GM21423 (cell line): Measurements from ENCODE around the gene CHRDL2.

ENCODE experiments used
- ATAC-seq: cut with Tn5 transposase; IDR thresholded peaks from one replicate; pipeline ENCODE4 v1.9.1; 2021; ENCODE audit warnings: mild to moderate bottlenecking, moderate library complexity; ENCODE audit not compliant: unreplicated experiment

The CHRDL2 gene

DNA sequence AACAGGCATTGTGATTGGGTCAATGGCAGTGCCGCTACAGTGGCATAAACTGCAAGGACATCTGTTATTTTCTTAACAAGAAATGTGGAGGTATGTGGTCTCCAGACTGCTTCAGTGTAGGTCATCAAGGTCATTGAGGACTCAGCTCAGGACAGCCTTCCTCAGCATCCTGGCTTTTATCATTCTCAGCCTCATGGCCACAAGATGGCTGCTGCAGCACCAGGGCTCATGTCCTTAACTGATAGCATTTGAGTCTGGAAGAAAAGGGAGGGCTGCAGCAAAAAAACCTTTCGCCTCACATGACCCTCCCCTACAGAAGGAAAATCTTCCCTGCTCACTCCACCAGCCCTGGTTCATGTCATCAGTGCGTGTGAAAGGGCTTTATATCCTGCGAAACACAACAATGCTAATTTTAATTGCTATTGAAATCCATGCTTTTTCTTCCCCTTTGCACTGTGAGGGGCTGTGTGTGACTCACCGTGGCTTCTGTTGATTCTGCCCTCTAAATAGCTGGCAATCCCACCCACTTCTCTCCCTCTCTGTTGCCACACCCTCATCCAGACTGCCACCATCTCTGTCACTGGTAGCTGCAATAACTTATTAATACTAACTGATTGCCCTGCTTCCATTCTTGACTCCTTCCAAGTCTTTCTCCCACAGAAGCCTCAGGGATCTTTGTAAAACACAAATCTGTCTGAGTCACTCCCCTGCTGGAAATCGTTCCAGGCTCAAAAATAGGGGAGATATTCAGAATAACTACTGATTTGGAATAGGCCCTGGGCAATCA, 43.8 kb downstream of the CHRDL2 start:
- ATAC-seq, result no peak

DNA sequence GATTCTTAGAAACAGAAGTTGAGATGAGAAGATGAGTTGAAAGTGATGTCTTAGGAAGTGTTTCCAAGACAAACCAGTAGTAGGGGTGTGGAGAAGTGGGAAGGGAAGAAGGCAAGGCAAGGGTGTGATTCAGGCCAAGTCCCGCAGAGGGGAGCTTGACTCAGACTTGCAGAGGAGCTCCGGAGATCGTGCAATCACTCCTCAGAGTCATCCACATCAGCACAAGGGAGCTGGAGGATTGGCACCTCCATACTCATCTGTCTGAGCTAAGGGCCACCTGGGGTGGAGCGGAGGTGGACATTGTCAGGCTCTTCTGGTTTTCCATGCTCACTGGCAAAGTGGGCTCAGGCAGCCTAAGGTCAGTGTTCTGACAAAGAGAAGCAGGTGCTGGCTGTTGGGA, 44.4 kb downstream of the CHRDL2 start:
- no peak for ATAC-seq

DNA sequence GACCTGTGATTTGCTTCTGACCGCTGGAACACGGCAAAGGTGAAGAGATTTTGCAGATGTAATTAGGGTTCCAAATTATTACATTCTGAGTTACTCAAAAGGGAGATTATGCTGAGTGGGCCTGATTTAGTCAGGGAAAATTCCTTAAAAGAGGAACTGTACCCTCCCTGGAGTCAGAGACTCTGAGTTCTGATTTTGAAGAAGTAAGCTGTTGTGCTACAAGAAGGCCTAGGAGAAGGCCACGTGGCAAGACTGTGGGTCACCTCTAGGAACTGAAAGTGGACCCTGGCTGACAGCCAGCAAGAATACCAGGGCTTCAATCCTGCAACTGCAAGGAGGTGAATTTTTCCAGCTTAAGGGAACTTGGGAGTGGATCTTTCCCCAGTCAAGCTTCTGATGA, 45.3 kb downstream of the CHRDL2 start:
- ATAC-seq, result no peak

DNA sequence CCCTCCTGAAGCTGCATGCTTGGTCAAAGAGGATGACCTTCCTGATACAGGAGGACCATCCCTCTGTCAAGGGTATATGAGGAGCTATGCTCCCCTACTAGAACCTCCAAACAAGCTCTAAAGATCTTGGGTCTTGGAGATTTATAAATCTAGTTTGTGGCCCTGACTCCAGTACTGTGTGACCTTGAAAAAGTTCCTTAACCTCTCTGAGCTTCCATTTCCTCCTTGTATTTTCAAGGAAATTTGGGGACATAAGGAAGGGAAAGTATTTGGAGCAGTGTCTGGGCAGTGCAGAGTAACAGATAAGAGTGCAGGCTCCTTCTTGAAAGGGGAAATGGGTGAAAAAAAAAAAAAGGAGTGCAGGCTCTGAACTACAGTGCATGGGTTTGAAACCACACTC, 45.9 kb downstream of the CHRDL2 start:
- no peak for ATAC-seq

DNA sequence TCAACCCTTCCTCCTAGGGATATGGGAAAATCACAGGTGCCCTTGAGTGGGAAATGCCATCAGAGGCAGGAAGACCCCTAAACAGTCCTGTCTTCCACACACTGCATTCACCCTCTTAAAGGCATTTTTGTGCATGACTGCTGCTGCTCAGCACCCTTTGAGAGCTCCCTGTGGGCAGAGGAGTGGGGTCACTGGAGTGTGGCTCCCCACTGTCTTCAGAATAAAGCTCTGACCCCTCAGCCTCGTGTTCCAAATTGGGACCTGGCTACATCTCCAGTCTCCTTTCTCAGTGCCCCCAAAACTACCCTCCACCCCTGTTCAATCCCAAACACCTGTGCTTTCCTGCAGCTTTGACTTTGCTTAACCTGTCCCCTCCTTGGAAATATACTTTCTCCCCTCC, 46.6 kb downstream of the CHRDL2 start:
- ATAC-seq, result no peak

DNA sequence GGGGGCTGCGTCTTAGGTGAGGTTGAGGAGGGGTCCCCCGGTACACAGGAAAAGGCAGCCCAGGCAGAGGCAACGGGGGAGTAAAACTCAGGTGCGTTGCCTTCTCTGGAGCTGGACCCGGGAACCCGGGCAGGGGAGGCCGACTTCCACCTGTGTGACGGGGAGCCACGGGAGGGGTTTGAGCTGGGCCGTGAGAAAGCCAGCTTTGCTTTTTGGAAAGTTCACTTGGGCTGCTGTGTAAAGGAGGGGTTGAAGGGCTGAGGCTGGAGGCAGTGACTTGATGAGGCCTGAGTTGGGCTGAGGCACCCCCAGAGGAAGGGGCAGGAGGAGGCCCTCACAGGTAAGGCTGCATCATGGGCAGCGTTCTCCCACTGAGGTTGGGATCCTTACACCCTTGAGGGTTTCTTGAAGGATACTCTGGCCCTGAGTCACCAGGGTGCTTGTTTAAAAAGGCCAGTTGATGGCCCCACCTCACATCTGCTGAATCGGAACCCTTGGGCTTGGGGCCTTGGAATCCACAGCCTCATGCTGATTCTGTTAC, 47.2 kb downstream of the CHRDL2 start:
- no peak for ATAC-seq

DNA sequence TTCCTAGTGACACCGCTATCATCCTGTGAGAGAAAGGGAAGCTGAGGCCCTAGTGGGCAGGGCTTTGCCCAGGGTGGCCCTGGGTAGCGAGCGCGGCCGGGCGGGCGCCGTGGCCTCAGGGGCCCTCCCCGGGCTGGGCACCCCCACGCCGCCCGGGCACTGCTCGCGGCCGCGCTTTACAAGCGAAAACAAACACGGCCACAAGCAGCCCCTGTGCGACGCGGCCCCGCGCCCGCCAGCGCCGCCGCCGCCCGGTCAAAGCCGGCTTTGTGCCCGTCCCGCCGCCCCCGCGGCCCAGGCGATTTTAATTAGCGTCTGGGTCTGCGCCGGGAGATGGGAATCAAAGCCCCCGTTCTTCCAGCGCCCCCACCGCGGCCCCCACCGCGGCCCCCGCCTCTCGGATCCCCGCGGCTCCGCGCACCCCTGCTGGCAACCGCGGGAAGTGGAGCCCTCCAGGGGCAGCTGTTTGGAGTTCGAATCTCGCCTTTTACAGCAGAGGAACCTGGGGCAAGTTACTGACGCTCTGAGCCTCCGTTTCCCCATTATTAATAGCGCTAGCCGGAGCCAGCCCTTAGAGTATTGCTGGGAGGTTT, 47.9 kb downstream of the CHRDL2 start:
- ATAC-seq, result no peak

DNA sequence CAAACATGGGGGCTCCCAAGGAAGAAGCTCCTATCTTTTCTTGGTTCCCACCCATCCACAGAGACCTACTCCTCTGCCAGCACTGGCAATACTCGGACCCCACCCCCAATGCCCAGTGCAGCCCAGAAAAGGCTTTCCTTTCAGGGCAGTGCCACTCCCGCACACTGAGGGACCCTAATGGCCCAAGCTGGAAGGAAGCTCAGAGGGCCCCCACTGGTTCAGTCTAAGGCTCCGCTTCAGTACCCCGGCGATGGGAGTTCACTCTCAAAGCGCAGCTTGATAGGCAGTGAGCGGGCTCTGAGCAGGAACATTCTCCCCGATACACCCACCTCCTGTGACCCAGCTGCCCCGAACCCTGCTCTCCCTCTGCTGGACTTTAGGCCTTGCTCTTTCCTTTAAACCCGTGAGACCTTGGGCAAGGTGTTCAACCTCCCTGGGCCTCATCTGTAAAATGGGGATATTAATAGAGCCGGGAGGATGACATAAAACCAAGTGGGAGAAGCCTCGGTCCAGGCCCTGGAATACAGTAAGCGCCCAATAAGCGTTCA, 48.4 kb downstream of the CHRDL2 start:
- ATAC-seq, result no peak

DNA sequence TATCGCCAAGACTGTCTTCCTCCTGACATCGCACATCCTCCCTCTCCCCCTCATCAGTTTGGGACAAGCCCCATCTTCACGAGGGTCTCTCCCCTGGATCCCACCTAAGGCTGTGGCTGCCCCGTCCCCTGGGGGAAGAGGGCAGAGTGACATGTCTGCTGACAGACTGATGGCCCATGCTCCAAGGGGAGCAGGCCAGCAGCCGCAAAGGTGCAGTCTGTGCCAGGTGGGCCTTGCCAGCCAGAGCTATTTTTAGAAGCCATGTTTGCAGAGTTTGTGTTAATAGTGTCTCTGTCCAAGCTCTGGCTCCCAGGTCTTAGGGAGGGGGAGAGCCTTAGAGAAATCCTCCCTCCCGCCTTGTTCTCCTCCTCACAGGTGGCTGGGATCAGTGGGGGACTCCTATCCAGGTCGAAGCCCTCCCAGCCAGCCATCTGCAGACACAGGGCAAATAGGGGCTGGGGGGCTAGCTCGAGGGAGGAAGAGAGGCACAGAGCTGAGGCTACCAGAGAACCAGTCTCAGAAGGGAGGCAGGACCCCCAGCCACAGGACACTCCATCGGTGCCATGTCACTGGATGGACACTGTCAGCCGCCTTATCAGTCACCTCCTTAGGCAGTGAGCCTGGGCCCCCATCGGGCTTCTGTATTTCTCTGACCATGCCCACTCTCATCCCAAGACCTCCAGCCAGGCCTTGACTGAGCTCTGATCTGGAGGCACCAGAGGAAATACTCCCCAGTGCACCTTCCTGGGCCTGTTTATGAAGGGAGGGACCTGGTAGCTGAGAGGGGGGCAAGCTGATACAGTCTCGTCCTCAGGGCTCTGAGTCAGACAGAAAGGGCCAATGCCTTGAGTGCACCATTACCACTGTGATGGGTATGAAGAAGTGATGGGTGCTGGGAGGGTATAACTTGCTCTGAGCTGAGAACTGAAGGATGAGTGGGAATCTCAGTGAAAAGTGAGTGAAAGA, 49.3 kb downstream of the CHRDL2 start:
- no peak for ATAC-seq

DNA sequence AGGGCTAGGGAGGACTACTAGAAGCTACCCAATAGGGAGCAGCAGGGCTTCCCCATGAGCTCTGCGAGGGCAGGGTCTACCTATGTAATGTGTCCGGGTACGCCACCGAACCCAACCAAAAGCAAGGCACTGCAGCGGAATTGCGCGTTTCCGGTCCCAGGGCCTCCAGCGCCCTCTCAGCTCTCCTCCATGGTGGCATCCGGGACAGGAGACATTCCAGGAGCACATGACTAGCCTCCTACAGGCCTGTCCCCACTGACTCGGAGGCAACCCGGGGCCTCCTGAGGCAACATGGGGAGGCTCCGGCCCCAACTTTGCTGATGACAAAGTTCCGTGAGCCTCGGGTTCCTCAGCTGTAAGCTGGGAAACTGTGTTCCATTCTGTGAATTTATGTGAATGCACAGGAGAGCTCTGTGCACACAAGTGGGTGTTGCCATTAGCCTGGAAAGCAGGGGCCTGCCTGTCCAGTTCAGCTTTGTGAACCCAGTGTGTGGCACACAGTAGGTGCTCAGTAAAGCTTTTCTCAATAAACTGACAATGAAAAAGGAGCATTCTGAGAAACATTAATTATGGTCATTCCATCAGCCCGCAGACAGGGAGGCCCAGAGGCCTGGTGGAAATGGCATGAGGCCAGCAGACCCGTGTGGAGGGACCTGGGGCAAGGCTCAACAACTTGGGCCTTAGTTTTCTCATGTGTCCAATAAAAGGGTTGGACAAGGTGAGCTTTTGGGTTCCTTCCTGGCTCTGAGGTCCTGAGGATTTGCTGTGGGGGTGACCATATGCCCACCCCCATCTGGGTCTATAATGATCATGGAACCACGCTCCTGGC, 50.3 kb downstream of the CHRDL2 start:
- no peak for ATAC-seq

DNA sequence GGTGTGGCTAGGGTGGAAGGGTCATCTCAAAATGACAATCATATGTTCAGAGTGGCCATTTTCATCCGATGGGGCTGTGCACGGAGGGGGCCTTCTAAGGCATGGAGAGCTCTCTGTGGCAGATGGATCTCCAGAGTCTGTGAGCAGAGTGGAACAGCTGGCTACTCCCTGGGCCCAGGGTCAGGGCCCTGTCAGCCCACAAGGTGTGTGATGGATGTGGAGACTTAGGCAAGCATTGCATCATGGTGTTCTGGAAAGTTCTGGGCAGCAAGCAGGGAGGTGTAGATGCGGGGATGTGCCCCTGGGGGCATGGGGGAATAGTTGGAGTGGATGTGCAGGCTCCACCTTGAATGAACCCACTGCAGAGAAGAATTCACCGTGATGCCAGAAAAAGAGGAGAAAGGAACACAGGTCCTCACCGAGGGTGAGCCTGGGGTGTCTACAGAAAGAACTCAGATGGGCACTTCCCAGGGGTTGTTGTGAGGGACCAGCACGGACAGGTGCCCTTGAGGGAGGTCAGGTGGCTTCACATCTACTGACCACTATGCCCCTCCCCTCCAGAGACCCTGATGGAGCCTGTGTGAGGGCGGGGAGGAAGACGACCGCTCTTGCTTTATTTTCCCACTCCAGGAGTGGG, 51.1 kb downstream of the CHRDL2 start:
- no peak for ATAC-seq

DNA sequence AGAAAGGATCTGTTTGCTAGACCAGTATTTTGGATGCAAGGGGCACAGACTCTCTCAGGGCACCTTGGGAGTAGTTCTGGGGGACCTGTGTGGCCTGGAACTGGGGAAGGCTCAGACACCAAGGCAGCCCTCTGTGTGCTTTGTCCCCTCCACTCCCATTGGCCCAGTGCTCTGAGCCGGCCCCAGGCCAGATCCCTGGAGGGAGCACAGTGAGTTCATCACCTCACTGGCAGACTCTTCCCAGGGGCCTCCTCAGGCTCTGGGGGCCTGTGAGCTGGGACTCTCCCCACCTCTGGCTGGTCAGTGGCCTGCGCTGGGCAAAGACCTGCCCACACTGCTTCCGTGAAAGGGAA, 51.7 kb downstream of the CHRDL2 start:
- ATAC-seq, result no peak

DNA sequence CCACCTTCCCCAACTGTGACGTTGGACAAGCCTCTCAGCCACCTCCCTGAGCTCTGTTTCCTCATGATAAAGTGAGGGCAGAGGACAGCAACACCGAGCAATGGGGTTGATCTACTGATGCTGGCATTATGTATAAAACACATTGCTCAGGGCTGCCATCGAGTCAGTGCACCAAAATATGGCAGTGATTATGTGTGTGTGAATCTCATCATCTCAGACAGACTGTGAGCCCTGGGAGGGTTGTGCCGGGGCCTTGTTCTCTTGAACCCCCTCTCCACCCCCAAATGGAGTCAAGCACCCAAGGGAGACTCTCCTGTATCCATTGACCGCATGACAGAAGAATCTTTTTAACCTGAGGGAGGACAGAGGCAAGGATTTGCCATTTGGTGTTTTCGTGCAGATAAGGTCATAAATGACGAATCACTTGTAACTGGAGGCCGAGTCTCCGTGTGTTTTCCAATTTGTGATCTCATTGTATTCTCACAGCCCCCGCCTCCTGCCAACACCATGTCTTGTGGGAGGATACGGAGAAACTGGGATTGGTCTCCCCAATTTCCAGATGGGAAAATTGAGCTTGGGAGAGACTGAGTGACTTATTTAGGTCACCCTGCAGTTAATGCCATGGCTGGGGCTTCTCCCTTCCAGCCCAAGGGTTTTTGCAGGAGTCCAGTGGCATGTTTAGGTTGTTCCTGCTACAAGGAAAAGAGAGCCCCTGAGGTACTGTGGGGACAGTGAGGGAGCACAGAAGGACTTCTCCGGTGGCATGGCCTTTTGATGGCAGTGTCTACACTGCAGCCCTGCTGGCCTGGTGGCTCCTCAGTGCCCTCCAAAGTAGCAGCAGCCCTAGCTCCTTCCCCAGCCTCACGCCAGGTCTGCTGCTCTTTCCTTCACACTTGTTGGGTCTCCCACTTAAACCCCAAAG, 52.4 kb downstream of the CHRDL2 start:
- no peak for ATAC-seq

DNA sequence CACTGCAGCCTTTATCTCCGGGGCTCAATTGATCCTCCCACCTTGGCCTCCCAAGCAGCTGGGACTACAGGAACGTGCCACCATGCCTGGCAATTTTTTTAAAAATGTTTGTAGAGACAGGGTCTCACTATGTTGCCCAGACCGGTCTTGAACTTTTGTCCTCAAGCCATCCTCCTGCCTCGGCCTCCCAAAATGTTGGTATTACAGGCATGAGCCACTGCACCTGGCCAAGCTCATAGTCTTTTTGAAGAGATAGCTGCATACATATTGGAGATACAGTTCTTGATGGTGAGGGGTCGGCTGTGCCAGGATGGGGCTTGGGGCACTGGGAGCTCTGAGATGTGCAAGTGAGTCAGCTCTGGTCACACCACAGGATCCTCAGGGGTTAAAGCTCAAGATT, 53.2 kb downstream of the CHRDL2 start:
- no peak for ATAC-seq

DNA sequence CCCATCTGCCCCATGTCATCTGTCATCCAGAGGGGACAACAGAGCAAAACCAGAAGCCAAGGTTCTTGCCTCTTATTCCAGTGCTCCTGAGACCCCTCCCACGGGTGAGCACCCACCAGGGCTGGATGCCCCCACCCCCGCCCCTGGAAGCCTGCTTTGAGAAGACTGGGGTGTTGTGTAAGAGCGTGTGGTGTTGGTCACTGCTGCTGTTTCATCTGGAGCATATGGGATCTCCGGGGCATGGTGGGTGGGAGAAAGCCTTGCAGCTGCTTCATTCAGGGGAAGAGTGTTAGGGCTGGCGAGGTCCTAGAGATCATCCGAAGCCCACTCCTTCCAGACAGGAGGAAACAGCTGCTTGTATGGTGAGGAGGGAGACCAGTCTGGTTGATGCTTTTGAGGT, 54.1 kb downstream of the CHRDL2 start:
- no peak for ATAC-seq

DNA sequence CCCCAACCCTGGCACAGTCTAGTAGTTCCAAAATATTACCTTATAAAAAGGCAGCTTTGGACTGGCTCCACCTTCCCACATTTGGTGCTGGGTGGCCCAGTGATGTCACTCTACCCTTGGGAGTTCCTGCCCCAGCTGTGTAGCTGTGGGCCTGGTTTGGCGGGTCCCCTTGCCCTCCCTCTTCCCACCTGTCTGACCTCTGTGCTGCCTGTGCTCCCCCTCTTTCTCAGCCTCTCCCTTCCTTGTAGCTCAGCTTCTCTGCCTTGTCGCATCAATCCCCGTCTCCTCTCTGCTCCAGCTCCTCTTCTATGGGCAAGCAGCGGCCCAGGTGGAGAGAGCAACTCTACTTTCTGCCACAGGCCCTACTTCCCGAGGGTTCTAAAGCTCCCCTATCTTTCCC, 54.6 kb downstream of the CHRDL2 start:
- ATAC-seq, result no peak

DNA sequence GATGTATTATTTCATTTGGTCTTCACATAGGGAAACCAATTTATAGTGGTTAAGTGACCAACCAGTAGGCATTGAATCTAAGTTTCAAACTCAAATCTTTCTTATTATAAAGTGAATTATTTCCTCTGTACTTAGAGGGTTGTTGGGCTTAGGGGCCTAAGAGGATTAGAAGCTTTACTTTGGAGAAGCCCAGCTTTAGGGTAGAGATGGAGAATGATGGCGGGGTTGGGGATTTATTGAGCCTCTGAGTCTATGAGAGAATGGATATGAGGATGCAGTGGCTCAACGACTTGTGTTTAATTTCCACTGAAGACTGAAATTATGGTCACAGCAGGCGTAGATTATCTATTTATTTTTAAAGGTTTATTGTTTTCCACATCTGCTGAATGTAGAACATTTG, 55.5 kb downstream of the CHRDL2 start:
- no peak for ATAC-seq

DNA sequence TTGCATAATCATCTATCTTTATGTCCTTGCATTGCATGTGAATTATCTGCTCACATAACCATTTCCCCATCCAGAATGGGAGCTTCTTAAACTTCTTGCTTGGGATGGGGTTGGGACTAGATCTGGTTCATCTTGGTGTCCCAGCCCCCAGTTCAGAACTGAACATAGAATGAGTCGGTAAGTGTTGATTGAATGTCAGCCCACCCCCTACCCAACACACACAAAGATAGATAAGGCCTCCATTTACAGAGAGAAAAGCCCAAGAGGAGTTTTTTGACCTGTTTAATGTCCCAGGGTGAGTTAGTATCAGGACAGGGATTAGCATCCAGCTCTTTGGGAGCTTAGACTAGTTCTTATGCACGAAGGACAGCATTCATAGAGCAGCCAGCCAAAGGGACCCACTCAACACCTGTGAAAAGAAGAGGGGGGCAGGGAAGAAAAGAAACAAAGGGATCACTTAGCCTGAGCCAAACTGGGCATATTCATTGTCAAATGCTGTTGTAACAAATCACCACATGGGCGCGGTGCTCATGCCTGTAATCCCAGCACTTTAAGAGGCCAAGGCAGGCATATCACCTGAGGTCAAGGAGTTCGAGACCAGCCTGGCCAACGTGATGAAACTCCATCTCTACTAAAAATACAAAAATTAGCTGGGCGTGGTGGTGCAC, 57.4 kb downstream of the CHRDL2 start:
- ATAC-seq, result no peak
